ENCODE results near the gene NTSR1.

Gene NTSR1

GRCh38 chr20:62709537-62709905 lies 885 bp downstream of the NTSR1 start:
- DNase-seq (ENCODE audit: low spot score), result no peak

GRCh38 chr20:62710221-62710885 lies 1.7 kb downstream of the NTSR1 start:
- no peak for DNase-seq (ENCODE audit: low spot score)

- no peak for DNase-seq (ENCODE audit: low spot score)
These were observed 2.5 kb downstream of the NTSR1 start for GRCh38 chr20:62710886-62711702.

GRCh38 chr20:62711703-62712101 lies 3.1 kb downstream of the NTSR1 start:
- DNase-seq (ENCODE audit: low spot score), result no peak

- DNase-seq (ENCODE audit: low spot score), result no peak
These were observed 4.0 kb downstream of the NTSR1 start for GRCh38 chr20:62712606-62713005.

- DNase-seq (ENCODE audit: low spot score), result no peak
These were observed 5.4 kb downstream of the NTSR1 start for GRCh38 chr20:62714006-62714405.

GRCh38 chr20:62714799-62715198 lies 6.2 kb downstream of the NTSR1 start:
- DNase-seq (ENCODE audit: low spot score), result no peak

GRCh38 chr20:62715201-62715600 lies 6.6 kb downstream of the NTSR1 start:
- DNase-seq (ENCODE audit: low spot score), result no peak

GRCh38 chr20:62716198-62716940 lies 7.7 kb downstream of the NTSR1 start:
- no peak for DNase-seq (ENCODE audit: low spot score)

- no peak for DNase-seq (ENCODE audit: low spot score)
These were observed 8.3 kb downstream of the NTSR1 start for GRCh38 chr20:62716941-62717310.

GRCh38 chr20:62717933-62718332 lies 9.3 kb downstream of the NTSR1 start:
- no peak for DNase-seq (ENCODE audit: low spot score)

GRCh38 chr20:62718546-62718945 lies 9.9 kb downstream of the NTSR1 start:
- DNase-seq (ENCODE audit: low spot score), result no peak

- DNase-seq (ENCODE audit: low spot score), result no peak
These were observed 10.8 kb downstream of the NTSR1 start for GRCh38 chr20:62719250-62719935.

- DNase-seq (ENCODE audit: low spot score), result no peak
These were observed 13.1 kb downstream of the NTSR1 start for GRCh38 chr20:62721511-62722370.

GRCh38 chr20:62722627-62723026 lies 14.0 kb downstream of the NTSR1 start:
- no peak for DNase-seq (ENCODE audit: low spot score)

GRCh38 chr20:62723351-62723750 lies 14.7 kb downstream of the NTSR1 start:
- DNase-seq (ENCODE audit: low spot score), result no peak

- no peak for DNase-seq (ENCODE audit: low spot score)
These were observed 15.3 kb downstream of the NTSR1 start for GRCh38 chr20:62723768-62724450.

- no peak for DNase-seq (ENCODE audit: low spot score)
These were observed 16.3 kb downstream of the NTSR1 start for GRCh38 chr20:62724692-62725595.

GRCh38 chr20:62725596-62726268 lies 17.1 kb downstream of the NTSR1 start:
- DNase-seq (ENCODE audit: low spot score), result no peak
